ENCODE measurements around the gene PCSK4.

PCSK4 gene

DNA sequence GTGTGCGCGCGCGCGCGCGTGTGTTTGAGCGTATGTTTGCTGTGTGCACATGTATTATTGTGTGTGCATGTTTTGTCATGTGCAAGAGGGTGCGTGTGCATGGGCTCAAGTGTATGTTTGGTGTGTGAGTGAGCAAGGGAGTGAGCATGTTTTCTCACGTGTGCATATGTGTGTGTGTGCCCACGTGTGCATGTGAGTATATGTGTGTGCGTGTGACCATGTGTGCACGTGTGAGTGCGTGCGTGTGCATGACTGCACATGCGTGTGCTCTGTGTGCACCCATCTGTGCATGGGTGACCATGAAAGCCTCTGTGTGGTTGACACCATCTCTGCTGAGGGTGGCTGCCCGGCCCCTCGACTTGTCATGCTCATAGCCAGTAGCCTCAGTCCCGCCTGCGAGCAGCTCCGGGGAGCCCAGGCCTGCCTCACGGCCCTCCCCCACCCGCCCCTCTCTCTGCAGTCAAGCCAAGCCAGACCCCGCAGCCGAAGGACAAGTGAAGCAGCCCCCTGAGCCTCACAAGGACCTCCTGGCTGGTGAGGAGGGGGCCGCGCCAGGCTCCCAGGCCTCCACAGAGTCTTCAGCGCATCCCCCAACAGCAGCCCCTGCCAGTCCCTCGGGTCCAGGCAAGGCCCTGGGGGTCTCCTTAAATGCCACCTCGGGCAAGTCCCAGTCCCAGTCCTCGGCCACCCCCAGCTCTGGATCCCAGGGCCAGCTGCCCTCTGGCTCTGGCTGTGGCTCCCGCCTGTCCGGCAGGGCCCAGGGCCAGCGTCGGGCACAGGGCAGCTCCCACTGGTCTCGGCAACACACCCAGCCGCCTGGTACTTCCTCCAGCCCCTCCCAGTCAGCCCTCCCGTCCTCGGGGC is 6.8 kb upstream of the PCSK4 start:
- no peak for TF ChIP-seq ZC3H10 (CRISPR knock-in tag; IDR thresholded peaks at IDR 0.05)
- no peak for TF ChIP-seq ESRRG (CRISPR knock-in tag; IDR thresholded peaks at IDR 0.05)
- no peak for TF ChIP-seq CSRNP3 (CRISPR knock-in tag; IDR thresholded peaks at IDR 0.05)
- TF ChIP-seq, protein P1, sequence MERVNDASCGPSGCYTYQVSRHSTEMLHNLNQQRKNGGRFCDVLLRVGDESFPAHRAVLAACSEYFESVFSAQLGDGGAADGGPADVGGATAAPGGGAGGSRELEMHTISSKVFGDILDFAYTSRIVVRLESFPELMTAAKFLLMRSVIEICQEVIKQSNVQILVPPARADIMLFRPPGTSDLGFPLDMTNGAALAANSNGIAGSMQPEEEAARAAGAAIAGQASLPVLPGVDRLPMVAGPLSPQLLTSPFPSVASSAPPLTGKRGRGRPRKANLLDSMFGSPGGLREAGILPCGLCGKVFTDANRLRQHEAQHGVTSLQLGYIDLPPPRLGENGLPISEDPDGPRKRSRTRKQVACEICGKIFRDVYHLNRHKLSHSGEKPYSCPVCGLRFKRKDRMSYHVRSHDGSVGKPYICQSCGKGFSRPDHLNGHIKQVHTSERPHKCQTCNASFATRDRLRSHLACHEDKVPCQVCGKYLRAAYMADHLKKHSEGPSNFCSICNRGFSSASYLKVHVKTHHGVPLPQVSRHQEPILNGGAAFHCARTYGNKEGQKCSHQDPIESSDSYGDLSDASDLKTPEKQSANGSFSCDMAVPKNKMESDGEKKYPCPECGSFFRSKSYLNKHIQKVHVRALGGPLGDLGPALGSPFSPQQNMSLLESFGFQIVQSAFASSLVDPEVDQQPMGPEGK (CRISPR knock-in tag; IDR thresholded peaks at IDR 0.05; ENCODE audit: borderline replicate concordance) = no peak
- ATAC-seq = no peak

DNA sequence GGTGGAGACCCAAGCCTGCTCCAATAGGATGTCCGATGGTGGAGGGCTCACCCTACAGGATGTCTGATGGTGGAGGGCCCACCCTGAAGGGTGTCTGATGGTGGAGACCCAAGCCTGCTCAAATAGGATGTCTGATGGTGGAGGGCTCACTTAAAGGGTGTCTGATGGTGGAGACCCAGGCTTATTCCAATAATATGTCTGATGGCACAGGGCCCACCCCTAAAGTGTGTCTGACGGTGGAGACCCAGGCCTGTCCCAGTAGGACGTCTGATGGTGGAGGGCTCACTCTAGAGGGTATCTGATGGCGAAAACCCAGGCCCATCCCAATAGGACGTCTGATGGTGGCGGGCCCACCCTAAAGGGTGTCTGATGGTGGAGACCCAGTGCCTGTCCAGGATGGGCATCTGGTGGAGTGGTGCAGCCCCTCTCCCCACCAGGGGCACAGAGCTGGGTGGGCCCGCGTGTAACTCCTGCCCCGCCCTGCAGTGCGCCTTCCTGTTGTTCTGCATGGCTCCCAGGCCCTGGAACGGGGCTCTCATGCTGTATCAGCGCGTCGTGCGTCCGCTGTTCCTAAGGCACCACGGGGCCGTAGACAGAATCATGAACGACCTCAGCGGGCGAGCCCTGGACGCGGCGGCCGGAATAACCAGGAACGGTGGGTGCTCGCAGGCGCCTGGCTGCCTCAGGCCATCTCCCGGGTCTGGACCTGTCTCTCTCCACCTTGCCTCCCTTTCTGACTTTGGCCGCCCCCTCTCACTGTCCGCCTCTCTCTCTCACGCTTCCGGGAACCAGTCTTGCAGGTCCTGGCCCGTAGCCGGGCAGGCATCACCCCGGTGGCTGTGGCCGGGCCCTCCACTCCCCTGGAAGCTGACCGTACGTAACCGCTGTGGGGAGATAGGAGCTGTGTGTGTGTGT is 5.9 kb upstream of the PCSK4 start:
- no peak for ATAC-seq
- TF ChIP-seq TSHZ2 (CRISPR knock-in tag; IDR thresholded peaks at IDR 0.05) = no peak
- TF ChIP-seq ZC3H10 (CRISPR knock-in tag; IDR thresholded peaks at IDR 0.05) = no peak
- no peak for TF ChIP-seq GLIS3 (CRISPR knock-in tag; IDR thresholded peaks at IDR 0.05)
- no peak for TF ChIP-seq ZNF8 (CRISPR knock-in tag; IDR thresholded peaks at IDR 0.05)
- TF ChIP-seq ESRRG (CRISPR knock-in tag; IDR thresholded peaks at IDR 0.05) = no peak
- no peak for TF ChIP-seq RARB (CRISPR knock-in tag; IDR thresholded peaks at IDR 0.05)

DNA sequence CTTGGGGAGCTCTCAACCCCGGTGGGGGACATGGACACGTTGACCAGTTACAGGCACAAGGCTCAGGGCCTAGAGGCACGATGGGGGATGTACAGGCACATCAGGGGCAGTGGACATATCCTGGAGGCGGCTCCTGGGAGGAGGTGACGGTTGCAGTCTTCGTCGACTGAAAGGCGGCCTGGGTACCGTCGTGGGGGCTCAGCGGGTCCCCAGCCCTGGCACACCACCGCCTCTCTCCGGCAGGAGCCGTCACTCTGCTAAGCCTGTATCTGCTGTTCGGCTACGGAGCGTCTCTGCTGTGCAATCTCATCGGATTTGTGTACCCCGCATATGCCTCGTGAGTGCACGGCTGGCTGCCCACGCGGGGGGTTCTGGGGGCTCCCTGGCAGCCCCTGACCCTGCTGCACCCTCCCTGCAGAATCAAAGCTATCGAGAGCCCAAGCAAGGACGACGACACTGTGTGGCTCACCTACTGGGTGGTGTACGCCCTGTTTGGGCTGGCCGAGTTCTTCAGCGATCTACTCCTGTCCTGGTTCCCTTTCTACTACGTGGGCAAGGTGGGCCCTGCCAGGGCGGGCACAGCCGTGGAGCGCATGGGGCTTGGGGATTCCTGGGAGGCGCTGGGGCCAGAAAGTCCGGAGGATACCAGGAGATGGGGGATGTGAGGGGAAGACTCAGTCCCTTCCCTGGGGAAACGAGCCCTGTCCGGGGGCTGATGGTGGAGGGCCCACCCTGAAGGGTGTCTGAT is 5.1 kb upstream of the PCSK4 start:
- TF ChIP-seq CSDC2 (CRISPR knock-in tag; IDR thresholded peaks at IDR 0.05) = no peak

DNA sequence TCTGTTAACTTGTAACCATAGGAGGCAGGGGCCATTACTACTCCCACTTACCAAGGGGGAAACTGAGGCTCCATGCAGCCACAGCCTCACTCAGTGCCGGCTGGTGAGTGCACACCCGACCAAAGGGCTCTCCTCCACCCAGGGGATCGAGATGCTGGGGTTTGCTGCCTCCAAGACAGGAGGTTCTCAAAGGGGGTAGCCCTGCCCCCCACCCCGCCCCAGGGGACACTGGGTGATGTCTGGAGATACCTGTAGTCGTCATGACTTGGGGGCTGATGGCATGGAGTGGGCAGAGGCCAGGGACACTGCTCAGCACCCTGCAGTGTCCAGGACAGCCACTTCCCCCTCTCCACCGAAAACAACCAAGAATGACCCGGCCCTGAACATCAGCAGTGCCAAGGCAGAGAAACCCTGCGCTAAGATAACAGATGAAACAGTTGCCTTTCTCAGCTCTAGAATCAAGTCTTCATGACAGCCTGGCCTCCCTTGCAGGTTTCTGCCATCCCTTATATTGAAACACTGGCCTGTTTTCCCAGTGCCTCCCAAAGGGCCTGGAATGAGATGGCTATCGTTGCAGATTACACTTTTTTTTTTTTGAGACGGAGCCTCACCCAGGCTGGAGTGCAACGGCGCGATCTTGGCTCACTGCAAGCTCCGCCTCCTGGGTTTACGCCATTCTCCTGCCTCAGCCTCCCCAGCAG is 4.1 kb upstream of the PCSK4 start:
- no peak for ATAC-seq
- TF ChIP-seq ZNF8 (CRISPR knock-in tag; IDR thresholded peaks at IDR 0.05) = no peak
- no peak for TF ChIP-seq ARNTL (CRISPR knock-in tag; IDR thresholded peaks at IDR 0.05; ENCODE audit: borderline replicate concordance, low read depth)
- TF ChIP-seq CSDC2 (CRISPR knock-in tag; IDR thresholded peaks at IDR 0.05) = no peak
- no peak for TF ChIP-seq ZFP30 (CRISPR knock-in tag; IDR thresholded peaks at IDR 0.05)
- TF ChIP-seq CREB5 (CRISPR knock-in tag; IDR thresholded peaks at IDR 0.05; ENCODE audit: low read depth) = no peak
- no peak for TF ChIP-seq BACH2 (CRISPR knock-in tag; IDR thresholded peaks at IDR 0.05; ENCODE audit: borderline replicate concordance)
- TF ChIP-seq SNAI2 (CRISPR knock-in tag; IDR thresholded peaks at IDR 0.05) = no peak
- TF ChIP-seq TOX (CRISPR knock-in tag; IDR thresholded peaks at IDR 0.05; ENCODE audit: borderline replicate concordance) = no peak
- no peak for TF ChIP-seq ZNF565 (CRISPR knock-in tag; conservative IDR thresholded peaks at IDR 0.05; ENCODE audit: low read depth)
- no peak for TF ChIP-seq GLIS3 (CRISPR knock-in tag; IDR thresholded peaks at IDR 0.05)

More for the DNA sequence above, 5.1 kb upstream of the PCSK4 start:
- ATAC-seq = no peak

All from SK-N-SH treated with all-trans-retinoic acid at 6 μM for 48 hours (cell line).